H1 (cell line): ENCODE measurements around the gene DSG2. TPM values are rescaled to one million over a fixed set of nuclear protein-coding genes. Genes with fewer than 3 reads are reported as not detected.

Experiments used
- ATF2 ChIP-seq: IDR thresholded peaks from 2 replicates; pipeline ENCODE4 v1.6.1; 2012; ENCODE audit warnings: low read length, inconsistent platforms
- CBX8 ChIP-seq: fragments of 300-800, 300-1000 bp; sonication (generic); IDR thresholded peaks from 2 replicates; pipeline ENCODE4 v1.7.1; 2016; ENCODE audit warnings: low read depth, low read length, borderline replicate concordance
- CTBP2 ChIP-seq: IDR thresholded peaks from 2 replicates; pipeline ENCODE4 v1.7.0; 2011; ENCODE audit warnings: borderline replicate concordance, mild to moderate bottlenecking, moderate library complexity, mixed read lengths, low read length; ENCODE audit not compliant: insufficient read depth, insufficient read length
- JUN ChIP-seq: IDR thresholded peaks from 2 replicates; pipeline ENCODE4 v1.6.1; 2011; ENCODE audit warnings: low read depth, mild to moderate bottlenecking, improper control_type of control experiment, low read length
- MAX ChIP-seq: IDR thresholded peaks from 2 replicates; pipeline ENCODE4 v1.6.1; 2012; ENCODE audit warnings: inconsistent platforms
- RFX5 ChIP-seq: IDR thresholded peaks from 2 replicates; pipeline ENCODE4 v1.6.1; 2011; ENCODE audit warnings: low read depth, low read length, improper control_type of control experiment, borderline replicate concordance
- TAF1 ChIP-seq: IDR thresholded peaks from 2 replicates; pipeline ENCODE4 v1.6.1; 2011; ENCODE audit warnings: mild to moderate bottlenecking, low read depth, low read length
- polyA plus RNA-seq, 7 experiments: library from polyadenylated mRNA; depleted of rRNA in 3 of 7; stranded (reverse) in 5 of 7; unstranded in 2 of 7; fragments of >200 nt in 5 of 7; fragments of 200-250 nt in 2 of 7; gene quantifications; 1 replicate in 5 of 7; 2 replicates in 1 of 7; 4 replicates in 1 of 7; pipeline versions ENCODE4 v1.2.1 to v1.2.3, GENCODE V29; 2011 to 2013; ENCODE audit warnings: missing spikeins in 2 of 7, mixed read lengths in 2 of 7
- total RNA-seq: library from RNA; stranded (reverse); fragmentation: NEBNext Ultra II Directional; extraction: Animal tissue kit (Norgen Biotek cat#: 25700); gene quantifications from 2 replicates; pipeline ENCODE4 v1.2.1, GENCODE V29; 2021

The DSG2 gene
- total and polyA plus RNA-seq, 2 of the 8 experiments (the other 6 are each of a cell fraction or from before 2014, with no cell fraction given): 60.1 to 144 TPM

GRCh38 chr18:31585991-31586390, 88.0 kb downstream of the DSG2 start (continued):
- TF ChIP-seq ATF2 (no peak), RFX5 (no peak), JUN (no peak), TAF1 (no peak), CTBP2 (no peak), CBX8 (no peak), MAX (no peak)
